Body of pancreas (tissue), 4 donors: ENCODE data around the gene PPIG. TPM values are rescaled to one million over a fixed set of nuclear protein-coding genes. Genes with fewer than 3 reads are reported as not detected.
"Not testable (repeated sequence)": the region's sequence is repeated elsewhere in the genome, so short reads cannot be mapped to it uniquely, and the experiment has no call there.

ENCODE experiments used
- ATAC-seq: fragments of 150-250 bp; one replicate; pipeline ENCODE4 v1.9.1; 2016
- DNase-seq, 4 donors: peaks; one replicate each; pipeline ENCODE4 v3.0.0-alpha.2; 2019
- H3K27ac ChIP-seq, 4 donors: fragments of 200-600 bp; sonication (generic); 1 replicate in 3 of 4; 2 replicates in 1 of 4; pipeline versions ENCODE4 v1.5.1 to v1.6.1; 2016 to 2019; ENCODE audit warnings: mild to moderate bottlenecking in 1 of 4, mixed read lengths in 1 of 4, moderate library complexity in 1 of 4
- H3K27me3 ChIP-seq, 2 donors: fragments of 200-600 bp; sonication (generic); one replicate each; pipeline ENCODE4 v1.6.0; 2016; ENCODE audit warnings: mild to moderate bottlenecking in 1 of 2
- H3K36me3 ChIP-seq, 2 donors: fragments of 200-600 bp; sonication (generic); replicated peaks in 1 of 2; 2 replicates each; pipeline ENCODE4 v1.5.1; 2016; ENCODE audit warnings: low read depth in 2 of 2; ENCODE audit not compliant: insufficient read depth in 1 of 2
- H3K4me1 ChIP-seq: fragments of 200-600 bp; sonication (generic); one replicate; pipeline ENCODE4 v1.6.0; 2016
- H3K4me3 ChIP-seq, 2 donors: fragments of 200-600 bp; sonication (generic); 1 replicate in 1 of 2; 2 replicates in 1 of 2; pipeline ENCODE4 v1.5.1; 2016 to 2019
- H3K9me3 ChIP-seq, 3 donors: fragments of 200-600 bp; sonication (generic); 1 replicate in 2 of 3; 2 replicates in 1 of 3; pipeline ENCODE4 v1.5.1; 2016
- POLR2A ChIP-seq, 3 donors: fragments of 450-650 bp; IDR thresholded peaks; one replicate each; pipeline ENCODE4 v1.6.1; 2016; ENCODE audit warnings: antibody characterized with exemption in 3 of 3, mild to moderate bottlenecking in 2 of 3
- WGBS, 2 donors: methylation state at CpG; one replicate each; pipeline ENCODE4 v1.1.5; 2017; 5-methylcytosine and 5-hydroxymethylcytosine counted together
- intact Hi-C: fragments of 100-400 bp; cut with DNase I; formaldehyde crosslinking; loops from one replicate; pipeline ENCODE4 v1.15.1; 2023
- total RNA-seq, 2 donors: library from RNA; depleted of rRNA; stranded (reverse); fragments of >200 nt; gene quantifications; one replicate each; pipeline ENCODE4 v1.1.0, GENCODE V29; 2016
- TF ChIP-seq, protein P1 (sequence below), 7 experiments: fragments of 450-650 bp in 4 of 7; fragments of 200-600 bp in 3 of 7; sonication (generic) in 3 of 7; IDR thresholded peaks; one replicate each; pipeline ENCODE4 v1.5.1; 2016 to 2019; ENCODE audit warnings: antibody characterized with exemption in 7 of 7

The PPIG gene
- total RNA-seq, 2 donors from 2014 or later = 22.3 to 25.1 TPM

DNA sequence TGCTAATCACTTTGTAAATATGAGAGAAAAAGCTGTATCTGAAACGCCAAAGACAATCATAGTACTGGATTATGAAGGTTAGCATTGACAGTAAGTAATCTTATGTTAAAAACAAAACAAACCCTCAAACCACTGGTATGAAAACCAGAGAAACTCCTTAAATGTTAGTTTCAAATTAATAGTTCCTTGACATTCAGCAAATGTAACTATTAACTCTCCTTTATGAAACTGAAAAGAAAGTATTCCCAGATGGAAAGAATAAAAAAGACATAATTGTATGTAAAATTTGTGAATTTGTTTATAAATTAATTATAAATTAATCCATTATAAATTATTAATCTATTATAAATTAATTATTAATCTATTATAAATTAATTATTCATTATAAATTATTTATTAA is 22.8 kb upstream of the PPIG start:
- TF ChIP-seq, protein P1, sequence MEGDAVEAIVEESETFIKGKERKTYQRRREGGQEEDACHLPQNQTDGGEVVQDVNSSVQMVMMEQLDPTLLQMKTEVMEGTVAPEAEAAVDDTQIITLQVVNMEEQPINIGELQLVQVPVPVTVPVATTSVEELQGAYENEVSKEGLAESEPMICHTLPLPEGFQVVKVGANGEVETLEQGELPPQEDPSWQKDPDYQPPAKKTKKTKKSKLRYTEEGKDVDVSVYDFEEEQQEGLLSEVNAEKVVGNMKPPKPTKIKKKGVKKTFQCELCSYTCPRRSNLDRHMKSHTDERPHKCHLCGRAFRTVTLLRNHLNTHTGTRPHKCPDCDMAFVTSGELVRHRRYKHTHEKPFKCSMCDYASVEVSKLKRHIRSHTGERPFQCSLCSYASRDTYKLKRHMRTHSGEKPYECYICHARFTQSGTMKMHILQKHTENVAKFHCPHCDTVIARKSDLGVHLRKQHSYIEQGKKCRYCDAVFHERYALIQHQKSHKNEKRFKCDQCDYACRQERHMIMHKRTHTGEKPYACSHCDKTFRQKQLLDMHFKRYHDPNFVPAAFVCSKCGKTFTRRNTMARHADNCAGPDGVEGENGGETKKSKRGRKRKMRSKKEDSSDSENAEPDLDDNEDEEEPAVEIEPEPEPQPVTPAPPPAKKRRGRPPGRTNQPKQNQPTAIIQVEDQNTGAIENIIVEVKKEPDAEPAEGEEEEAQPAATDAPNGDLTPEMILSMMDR (IDR thresholded peaks at IDR 0.05) = no peak
- no peak for TF ChIP-seq POLR2A (IDR thresholded peaks at IDR 0.05)
- no peaks in the 10 kb centered on the region for H3K36me3 ChIP-seq
- no peaks in the 10 kb centered on the region for H3K4me1 ChIP-seq
- H3K27ac ChIP-seq = no peak overlapping the region
- H3K27me3 ChIP-seq = no peaks in the 10 kb centered on the region
- ATAC-seq (no peak), DNase-seq (no peak)
- no peaks in the 10 kb centered on the region for H3K9me3 ChIP-seq
- intact Hi-C loops = no loop called here
- H3K4me3 ChIP-seq = no peak overlapping the region
- WGBS, 2 donors = 95 to 100% methylated on average over 1 of the region's 1 CpG

DNA sequence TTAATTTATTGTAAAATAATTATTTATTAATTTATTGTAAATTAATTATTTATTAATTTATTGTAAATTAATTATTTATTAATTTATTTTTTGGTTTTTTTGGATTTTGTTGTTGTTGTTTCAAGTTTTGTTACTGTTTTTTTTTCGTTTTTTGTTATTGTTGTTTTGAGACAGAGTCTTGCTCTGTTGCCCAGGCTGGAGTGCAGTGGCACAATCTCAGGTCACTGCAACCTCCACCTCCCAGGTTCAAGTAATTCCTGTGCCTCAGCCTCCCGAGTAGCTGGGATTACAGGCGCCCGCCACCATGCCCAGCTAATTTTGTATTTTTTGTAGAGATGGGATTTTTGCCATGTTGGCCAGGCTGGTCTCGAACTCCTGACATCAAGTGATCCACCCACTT is 22.1 kb upstream of the PPIG start:
- ATAC-seq, H3K27ac ChIP-seq, H3K4me1 ChIP-seq, DNase-seq, intact Hi-C loops, H3K9me3 ChIP-seq, H3K27me3 ChIP-seq, H3K4me3 ChIP-seq, H3K36me3 ChIP-seq: not testable (repeated sequence)
- 95 to 99% methylated on average over 5 of the region's 5 CpGs for WGBS, 2 donors

DNA sequence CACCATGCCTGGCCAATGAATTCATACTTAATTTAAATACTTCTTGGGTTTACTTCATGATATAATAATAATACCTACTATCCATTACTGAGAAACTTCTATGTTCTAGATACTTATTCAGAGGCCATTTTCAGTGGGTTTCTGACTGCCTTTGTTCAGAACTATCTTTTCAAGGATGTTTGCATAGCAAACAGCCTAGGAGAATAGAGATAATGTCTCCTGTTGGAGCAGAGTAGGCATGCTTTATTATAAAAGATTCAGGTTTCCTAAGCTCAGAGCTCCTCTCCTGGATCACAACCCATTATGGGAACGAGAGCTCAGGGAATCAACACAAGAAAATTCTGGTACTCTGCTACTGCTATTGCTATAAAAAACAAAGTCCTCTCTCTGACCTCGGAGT is 21.6 kb upstream of the PPIG start:
- Histone ChIP-seq H3K4me1 (no peaks in the 10 kb centered on the region), H3K9me3 (no peaks in the 10 kb centered on the region), H3K36me3 (no peaks in the 10 kb centered on the region), H3K27ac (no peak overlapping the region), H3K4me3 (no peak overlapping the region), H3K27me3 (no peaks in the 10 kb centered on the region)
- DNase-seq (no peak), ATAC-seq (no peak)
- 59 to 72% methylated on average over 2 of the region's 2 CpGs for WGBS, 2 donors
- TF ChIP-seq POLR2A (IDR thresholded peaks at IDR 0.05) = no peak
- TF ChIP-seq, protein P1 (IDR thresholded peaks at IDR 0.05) = no peak
- intact Hi-C loops = no loop called here

DNA sequence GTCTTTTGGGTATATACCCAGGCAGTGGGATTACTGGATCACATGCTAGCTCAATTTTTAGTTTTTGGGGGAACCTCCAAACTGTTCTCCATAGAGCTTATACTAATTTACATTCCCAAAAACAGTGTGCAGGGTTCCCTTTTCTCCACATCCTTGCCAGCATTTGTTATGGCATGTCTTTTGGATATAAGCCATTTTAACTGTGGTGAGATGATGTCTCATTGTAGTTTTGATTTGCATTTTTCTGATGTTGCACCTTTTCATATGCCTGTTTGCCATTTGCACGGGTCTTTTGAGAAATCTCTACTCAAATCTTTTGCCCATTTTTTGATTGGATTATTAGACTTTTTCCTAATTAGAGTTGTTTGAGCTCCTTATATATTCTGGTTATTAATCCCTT is 18.5 kb upstream of the PPIG start:
- Histone ChIP-seq H3K27ac (no peak overlapping the region), H3K36me3 (no peaks in the 10 kb centered on the region), H3K4me1 (no peaks in the 10 kb centered on the region), H3K9me3 (no peaks in the 10 kb centered on the region), H3K4me3 (no peak overlapping the region), H3K27me3 (no peaks in the 10 kb centered on the region)
- DNase-seq = no peak
- ATAC-seq = no peak
- intact Hi-C loops = no loop called here
- TF ChIP-seq POLR2A (IDR thresholded peaks at IDR 0.05) = no peak
- TF ChIP-seq, protein P1 (IDR thresholded peaks at IDR 0.05) = no peak
- WGBS, 2 donors = 91 to 100% methylated on average over 1 of the region's 1 CpG

DNA sequence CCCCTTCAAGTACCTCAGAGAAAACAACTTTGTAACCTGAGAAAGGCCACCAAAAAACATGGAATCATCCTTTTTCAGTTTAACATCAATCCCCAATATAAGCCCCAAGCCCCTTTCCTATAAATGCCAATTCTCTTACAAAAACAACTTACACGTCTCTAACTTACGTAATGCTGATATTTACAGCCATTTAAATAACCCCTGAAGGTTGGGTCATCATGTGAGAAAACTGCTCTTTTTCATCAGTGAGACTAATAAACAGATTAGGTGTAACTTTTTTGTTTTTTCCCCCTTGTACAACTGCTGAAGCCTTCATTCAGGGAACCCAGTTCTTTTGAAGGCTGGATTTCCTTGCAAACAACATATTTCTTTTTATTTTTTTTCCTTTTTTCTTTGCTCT is 14.2 kb upstream of the PPIG start:
- ATAC-seq (no peak), DNase-seq (no peak)
- Histone ChIP-seq H3K36me3 (no peaks in the 10 kb centered on the region), H3K4me3 (no peak overlapping the region), H3K9me3 (no peaks in the 10 kb centered on the region), H3K27me3 (no peaks in the 10 kb centered on the region), H3K27ac (no peak overlapping the region), H3K4me1 (peaks cover 11% of the 10 kb centered on the region)
- no peak for TF ChIP-seq POLR2A (IDR thresholded peaks at IDR 0.05)
- TF ChIP-seq, protein P1 (IDR thresholded peaks at IDR 0.05) = no peak
- 85 to 91% methylated on average over 2 of the region's 2 CpGs for WGBS, 2 donors
- intact Hi-C loops = no loop called here

DNA sequence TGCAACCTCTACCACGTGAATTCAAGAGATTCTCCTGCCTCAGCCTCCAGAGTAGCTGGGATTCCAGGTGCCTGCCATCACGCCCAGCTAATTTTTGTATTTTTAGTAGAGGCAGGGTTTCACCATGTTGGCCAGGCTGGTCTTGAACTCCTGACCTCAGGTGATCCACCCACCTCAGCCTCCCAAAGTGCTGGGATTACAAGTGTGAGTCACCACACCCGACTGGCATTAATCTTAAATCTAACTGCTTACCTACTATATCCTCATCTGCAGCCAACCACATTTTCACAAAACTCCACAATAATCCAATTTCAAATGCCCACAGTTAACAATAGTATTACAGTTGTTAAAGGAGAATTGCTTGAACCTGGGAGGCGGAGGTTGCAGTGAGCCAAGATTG is 13.4 kb upstream of the PPIG start:
- H3K9me3 ChIP-seq, ATAC-seq, H3K4me3 ChIP-seq, H3K27ac ChIP-seq, DNase-seq, H3K36me3 ChIP-seq, intact Hi-C loops, H3K27me3 ChIP-seq: not testable (repeated sequence)
- 93 to 96% methylated on average over 4 of the region's 4 CpGs for WGBS, 2 donors
- peaks cover 11% of the 10 kb centered on the region for H3K4me1 ChIP-seq
